HEK293 (cell line): Measurements from ENCODE around the gene HOXA3.
A peak's percentile ranks its signal among the peaks of the same experiment; 100 is the strongest.

Experiments used
- CTCF ChIA-PET: fragments of 350-600 bp; formaldehyde crosslinking; extraction: SDS; loops from one replicate; lab custom pipeline; 2021; ENCODE audit warnings: antibody characterized with exemption; lab: Yijun Ruan, JAX
- POLR2A ChIA-PET: fragments of 300-600 bp; formaldehyde crosslinking; extraction: SDS; loops from one replicate; lab custom pipeline; 2020; ENCODE audit warnings: antibody characterized with exemption, inconsistent platforms; lab: Yijun Ruan, JAX
- H3K27ac ChIP-seq: fragments of 200-500 bp; sonication (Bioruptor generic); 2 replicates; pipeline ENCODE4 v1.5.1; 2014; ENCODE audit warnings: low read depth, low read length, control low read depth, inconsistent platforms; ENCODE audit errors: extremely low read depth
- H3K36me3 ChIP-seq, 2 experiments: fragments of 200-500 bp in 1 of 2; sonication (Bioruptor generic) in 1 of 2; 1 replicate in 1 of 2; 2 replicates in 1 of 2; pipeline ENCODE4 v1.5.1; 2014 to 2017; ENCODE audit warnings: inconsistent platforms in 2 of 2, low read length in 2 of 2; ENCODE audit not compliant: control insufficient read depth in 2 of 2, insufficient read depth in 1 of 2
- H3K4me1 ChIP-seq: fragments of 200-500 bp; sonication (Bioruptor generic); 2 replicates; pipeline ENCODE4 v1.5.1; 2014; ENCODE audit warnings: mild to moderate bottlenecking, low read length, inconsistent platforms; ENCODE audit not compliant: control insufficient read depth, insufficient read depth
- H3K4me3 ChIP-seq: 2 replicates; pipeline ENCODE4 v1.5.1; 2011; ENCODE audit warnings: low read depth, mild to moderate bottlenecking, control low read depth, low read length, moderate library complexity
- H3K9me3 ChIP-seq: fragments of 200-500 bp; sonication (Bioruptor generic); 2 replicates; pipeline ENCODE4 v1.5.1; 2014; ENCODE audit warnings: low read depth, low read length, inconsistent platforms; ENCODE audit not compliant: control insufficient read depth, insufficient read depth
- BCL11A ChIP-seq: fragments of 450-650 bp; formaldehyde crosslinking; IDR thresholded peaks from 2 replicates; pipeline ENCODE4 v1.5.1; 2016; ENCODE audit warnings: low read depth, missing biosample characterization, missing genetic modification characterization
- KLF8 ChIP-seq: fragments of 450-650 bp; formaldehyde crosslinking; IDR thresholded peaks from 2 replicates; pipeline ENCODE4 v1.5.1; 2016; ENCODE audit warnings: missing biosample characterization, missing genetic modification characterization
- PRDM1 ChIP-seq: fragments of 450-650 bp; formaldehyde crosslinking; IDR thresholded peaks from 2 replicates; pipeline ENCODE4; 2016; ENCODE audit warnings: missing biosample characterization, missing genetic modification characterization
- SP7 ChIP-seq: fragments of 450-650 bp; formaldehyde crosslinking; IDR thresholded peaks from 2 replicates; pipeline ENCODE4 v1.5.1; 2016; ENCODE audit warnings: missing biosample characterization, missing genetic modification characterization
- ZEB2 ChIP-seq: fragments of 450-650 bp; formaldehyde crosslinking; IDR thresholded peaks from 2 replicates; pipeline ENCODE4 v1.5.1; 2016; ENCODE audit warnings: missing biosample characterization, missing genetic modification characterization
- ZNF19 ChIP-seq: fragments of 450-650 bp; formaldehyde crosslinking; IDR thresholded peaks from 2 replicates; pipeline ENCODE4; 2016; ENCODE audit warnings: missing biosample characterization, missing genetic modification characterization, low read depth
- ZNF239 ChIP-seq: fragments of 450-650 bp; formaldehyde crosslinking; IDR thresholded peaks from 2 replicates; pipeline ENCODE4 v1.5.1; 2016; ENCODE audit warnings: missing biosample characterization, missing genetic modification characterization
- ZNF311 ChIP-seq: fragments of 450-650 bp; formaldehyde crosslinking; IDR thresholded peaks from 2 replicates; pipeline ENCODE4 v1.5.1; 2017; ENCODE audit warnings: missing biosample characterization, missing genetic modification characterization, borderline replicate concordance
- ZNF341 ChIP-seq: fragments of 450-650 bp; formaldehyde crosslinking; IDR thresholded peaks from 2 replicates; pipeline ENCODE4; 2016; ENCODE audit warnings: low read depth, missing biosample characterization, missing genetic modification characterization
- ZNF404 ChIP-seq: fragments of 450-650 bp; formaldehyde crosslinking; IDR thresholded peaks from 2 replicates; pipeline ENCODE4 v1.5.1; 2017; ENCODE audit warnings: missing biosample characterization, missing genetic modification characterization
- ZNF514 ChIP-seq: fragments of 450-650 bp; formaldehyde crosslinking; IDR thresholded peaks from 2 replicates; pipeline ENCODE4 v1.5.1; 2016; ENCODE audit warnings: missing biosample characterization, missing genetic modification characterization
- ZNF530 ChIP-seq: fragments of 450-650 bp; formaldehyde crosslinking; IDR thresholded peaks from 2 replicates; pipeline ENCODE4 v1.5.1; 2016; ENCODE audit warnings: low read depth, missing biosample characterization, missing genetic modification characterization
- ZNF571 ChIP-seq: fragments of 450-650 bp; formaldehyde crosslinking; IDR thresholded peaks from 2 replicates; pipeline ENCODE4 v1.5.0; 2017; ENCODE audit warnings: missing biosample characterization, missing genetic modification characterization
- ZNF596 ChIP-seq: fragments of 450-650 bp; IDR thresholded peaks from 2 replicates; pipeline ENCODE4 v1.5.0; 2018; ENCODE audit warnings: missing biosample characterization, mild to moderate bottlenecking, missing genetic modification characterization, moderate library complexity
- ZNF629 ChIP-seq: fragments of 450-650 bp; formaldehyde crosslinking; IDR thresholded peaks from 2 replicates; pipeline ENCODE4 v1.5.1; 2017; ENCODE audit warnings: missing biosample characterization, missing genetic modification characterization
- ZNF792 ChIP-seq: fragments of 450-650 bp; formaldehyde crosslinking; IDR thresholded peaks from 2 replicates; pipeline ENCODE4 v1.5.1; 2016; ENCODE audit warnings: missing biosample characterization, missing genetic modification characterization
- ZNF837 ChIP-seq: fragments of 450-650 bp; formaldehyde crosslinking; IDR thresholded peaks from 2 replicates; pipeline ENCODE4 v1.5.1; 2016; ENCODE audit warnings: missing biosample characterization, missing genetic modification characterization
- ZSCAN30 ChIP-seq: fragments of 450-650 bp; IDR thresholded peaks from 2 replicates; pipeline ENCODE4 v1.5.1; 2018; ENCODE audit warnings: missing biosample characterization, mild to moderate bottlenecking, missing genetic modification characterization, moderate library complexity
- TF ChIP-seq, protein P1 (sequence below): fragments of 450-650 bp; formaldehyde crosslinking; IDR thresholded peaks from 2 replicates; pipeline ENCODE4 v1.5.1; 2016; ENCODE audit warnings: missing biosample characterization, missing genetic modification characterization
- TF ChIP-seq, protein P2 (sequence below): fragments of 450-650 bp; formaldehyde crosslinking; IDR thresholded peaks from 2 replicates; pipeline ENCODE4 v1.5.1; 2016; ENCODE audit warnings: missing biosample characterization, missing genetic modification characterization
- TF ChIP-seq, protein P3 (sequence below): fragments of 450-650 bp; formaldehyde crosslinking; IDR thresholded peaks from 2 replicates; pipeline ENCODE4 v1.5.1; 2017; ENCODE audit warnings: missing biosample characterization, missing genetic modification characterization
- TF ChIP-seq, protein P4 (sequence below): fragments of 450-650 bp; formaldehyde crosslinking; IDR thresholded peaks from 2 replicates; pipeline ENCODE4 v1.5.1; 2016; ENCODE audit warnings: missing biosample characterization, missing genetic modification characterization, borderline replicate concordance
- TF ChIP-seq, protein P5 (sequence below): fragments of 450-650 bp; formaldehyde crosslinking; IDR thresholded peaks from 2 replicates; pipeline ENCODE4 v1.5.1; 2016; ENCODE audit warnings: missing biosample characterization, missing genetic modification characterization
- TF ChIP-seq, protein P6 (sequence below): fragments of 450-650 bp; formaldehyde crosslinking; IDR thresholded peaks from 2 replicates; pipeline ENCODE4 v1.5.1; 2016; ENCODE audit warnings: missing biosample characterization, missing genetic modification characterization

The HOXA3 gene

DNA sequence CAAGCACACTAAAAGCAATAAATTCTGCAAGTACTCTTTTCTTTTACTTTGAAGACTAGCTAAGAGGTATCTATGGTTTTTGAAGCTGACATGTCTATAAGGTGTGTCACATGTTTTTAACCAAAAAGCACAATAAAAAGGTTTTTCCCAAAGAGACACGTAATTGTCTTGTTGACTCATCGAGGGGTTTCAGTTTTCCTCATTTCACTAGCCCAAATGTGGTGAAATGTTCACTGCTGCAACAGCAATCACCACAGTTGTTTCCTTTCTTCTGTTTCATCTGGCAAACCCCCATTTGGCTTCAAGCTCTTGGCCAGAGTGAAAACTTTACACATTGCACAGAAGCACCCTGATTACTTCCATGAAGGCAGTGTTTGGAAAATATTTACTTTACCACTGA lies 18.0 kb downstream of the HOXA3 start (continued):
- no peak for TF ChIP-seq ZNF571
- no peak for TF ChIP-seq ZNF530 (tag by site-specific recombination)
- TF ChIP-seq, protein P1, sequence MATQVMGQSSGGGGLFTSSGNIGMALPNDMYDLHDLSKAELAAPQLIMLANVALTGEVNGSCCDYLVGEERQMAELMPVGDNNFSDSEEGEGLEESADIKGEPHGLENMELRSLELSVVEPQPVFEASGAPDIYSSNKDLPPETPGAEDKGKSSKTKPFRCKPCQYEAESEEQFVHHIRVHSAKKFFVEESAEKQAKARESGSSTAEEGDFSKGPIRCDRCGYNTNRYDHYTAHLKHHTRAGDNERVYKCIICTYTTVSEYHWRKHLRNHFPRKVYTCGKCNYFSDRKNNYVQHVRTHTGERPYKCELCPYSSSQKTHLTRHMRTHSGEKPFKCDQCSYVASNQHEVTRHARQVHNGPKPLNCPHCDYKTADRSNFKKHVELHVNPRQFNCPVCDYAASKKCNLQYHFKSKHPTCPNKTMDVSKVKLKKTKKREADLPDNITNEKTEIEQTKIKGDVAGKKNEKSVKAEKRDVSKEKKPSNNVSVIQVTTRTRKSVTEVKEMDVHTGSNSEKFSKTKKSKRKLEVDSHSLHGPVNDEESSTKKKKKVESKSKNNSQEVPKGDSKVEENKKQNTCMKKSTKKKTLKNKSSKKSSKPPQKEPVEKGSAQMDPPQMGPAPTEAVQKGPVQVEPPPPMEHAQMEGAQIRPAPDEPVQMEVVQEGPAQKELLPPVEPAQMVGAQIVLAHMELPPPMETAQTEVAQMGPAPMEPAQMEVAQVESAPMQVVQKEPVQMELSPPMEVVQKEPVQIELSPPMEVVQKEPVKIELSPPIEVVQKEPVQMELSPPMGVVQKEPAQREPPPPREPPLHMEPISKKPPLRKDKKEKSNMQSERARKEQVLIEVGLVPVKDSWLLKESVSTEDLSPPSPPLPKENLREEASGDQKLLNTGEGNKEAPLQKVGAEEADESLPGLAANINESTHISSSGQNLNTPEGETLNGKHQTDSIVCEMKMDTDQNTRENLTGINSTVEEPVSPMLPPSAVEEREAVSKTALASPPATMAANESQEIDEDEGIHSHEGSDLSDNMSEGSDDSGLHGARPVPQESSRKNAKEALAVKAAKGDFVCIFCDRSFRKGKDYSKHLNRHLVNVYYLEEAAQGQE = no peak
- no peak for TF ChIP-seq ZNF596 (tag by site-specific recombination)
- no peak for TF ChIP-seq ZNF837 (tag by site-specific recombination)
- TF ChIP-seq ZNF19 (tag by site-specific recombination) = no peak
- no peak for TF ChIP-seq ZNF792 (tag by site-specific recombination)
- TF ChIP-seq, protein P2, sequence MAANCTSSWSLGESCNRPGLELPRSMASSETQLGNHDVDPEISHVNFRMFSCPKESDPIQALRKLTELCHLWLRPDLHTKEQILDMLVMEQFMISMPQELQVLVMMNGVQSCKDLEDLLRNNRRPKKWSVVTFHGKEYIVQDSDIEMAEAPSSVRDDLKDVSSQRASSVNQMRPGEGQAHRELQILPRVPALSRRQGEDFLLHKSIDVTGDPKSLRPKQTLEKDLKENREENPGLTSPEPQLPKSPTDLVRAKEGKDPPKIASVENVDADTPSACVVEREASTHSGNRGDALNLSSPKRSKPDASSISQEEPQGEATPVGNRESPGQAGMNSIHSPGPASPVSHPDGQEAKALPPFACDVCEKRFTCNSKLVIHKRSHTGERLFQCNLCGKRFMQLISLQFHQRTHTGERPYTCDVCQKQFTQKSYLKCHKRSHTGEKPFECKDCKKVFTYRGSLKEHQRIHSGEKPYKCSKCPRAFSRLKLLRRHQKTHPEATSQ (tag by site-specific recombination) = no peak
- TF ChIP-seq, protein P3, sequence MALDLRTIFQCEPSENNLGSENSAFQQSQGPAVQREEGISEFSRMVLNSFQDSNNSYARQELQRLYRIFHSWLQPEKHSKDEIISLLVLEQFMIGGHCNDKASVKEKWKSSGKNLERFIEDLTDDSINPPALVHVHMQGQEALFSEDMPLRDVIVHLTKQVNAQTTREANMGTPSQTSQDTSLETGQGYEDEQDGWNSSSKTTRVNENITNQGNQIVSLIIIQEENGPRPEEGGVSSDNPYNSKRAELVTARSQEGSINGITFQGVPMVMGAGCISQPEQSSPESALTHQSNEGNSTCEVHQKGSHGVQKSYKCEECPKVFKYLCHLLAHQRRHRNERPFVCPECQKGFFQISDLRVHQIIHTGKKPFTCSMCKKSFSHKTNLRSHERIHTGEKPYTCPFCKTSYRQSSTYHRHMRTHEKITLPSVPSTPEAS (tag by site-specific recombination) = no peak
- no peak for TF ChIP-seq ZNF311 (tag by site-specific recombination)
- TF ChIP-seq, protein P4, sequence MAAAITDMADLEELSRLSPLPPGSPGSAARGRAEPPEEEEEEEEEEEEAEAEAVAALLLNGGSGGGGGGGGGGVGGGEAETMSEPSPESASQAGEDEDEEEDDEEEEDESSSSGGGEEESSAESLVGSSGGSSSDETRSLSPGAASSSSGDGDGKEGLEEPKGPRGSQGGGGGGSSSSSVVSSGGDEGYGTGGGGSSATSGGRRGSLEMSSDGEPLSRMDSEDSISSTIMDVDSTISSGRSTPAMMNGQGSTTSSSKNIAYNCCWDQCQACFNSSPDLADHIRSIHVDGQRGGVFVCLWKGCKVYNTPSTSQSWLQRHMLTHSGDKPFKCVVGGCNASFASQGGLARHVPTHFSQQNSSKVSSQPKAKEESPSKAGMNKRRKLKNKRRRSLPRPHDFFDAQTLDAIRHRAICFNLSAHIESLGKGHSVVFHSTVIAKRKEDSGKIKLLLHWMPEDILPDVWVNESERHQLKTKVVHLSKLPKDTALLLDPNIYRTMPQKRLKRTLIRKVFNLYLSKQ (tag by site-specific recombination) = no peak
- TF ChIP-seq BCL11A = no peak
- TF ChIP-seq SP7 (tag by site-specific recombination) = peak; percentile 54; the same call in 1 of the 2 replicates
- TF ChIP-seq, protein P5, sequence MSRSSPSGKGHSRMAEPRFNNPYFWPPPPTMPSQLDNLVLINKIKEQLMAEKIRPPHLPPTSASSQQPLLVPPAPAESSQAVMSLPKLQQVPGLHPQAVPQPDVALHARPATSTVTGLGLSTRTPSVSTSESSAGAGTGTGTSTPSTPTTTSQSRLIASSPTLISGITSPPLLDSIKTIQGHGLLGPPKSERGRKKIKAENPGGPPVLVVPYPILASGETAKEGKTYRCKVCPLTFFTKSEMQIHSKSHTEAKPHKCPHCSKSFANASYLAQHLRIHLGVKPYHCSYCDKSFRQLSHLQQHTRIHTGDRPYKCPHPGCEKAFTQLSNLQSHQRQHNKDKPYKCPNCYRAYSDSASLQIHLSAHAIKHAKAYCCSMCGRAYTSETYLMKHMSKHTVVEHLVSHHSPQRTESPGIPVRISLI (tag by site-specific recombination) = no peak
- peak; percentile 88 for TF ChIP-seq ZEB2 (tag by site-specific recombination)
- peak; percentile 71 for TF ChIP-seq ZNF629 (tag by site-specific recombination)
- no peak for TF ChIP-seq ZNF514 (tag by site-specific recombination)

DNA sequence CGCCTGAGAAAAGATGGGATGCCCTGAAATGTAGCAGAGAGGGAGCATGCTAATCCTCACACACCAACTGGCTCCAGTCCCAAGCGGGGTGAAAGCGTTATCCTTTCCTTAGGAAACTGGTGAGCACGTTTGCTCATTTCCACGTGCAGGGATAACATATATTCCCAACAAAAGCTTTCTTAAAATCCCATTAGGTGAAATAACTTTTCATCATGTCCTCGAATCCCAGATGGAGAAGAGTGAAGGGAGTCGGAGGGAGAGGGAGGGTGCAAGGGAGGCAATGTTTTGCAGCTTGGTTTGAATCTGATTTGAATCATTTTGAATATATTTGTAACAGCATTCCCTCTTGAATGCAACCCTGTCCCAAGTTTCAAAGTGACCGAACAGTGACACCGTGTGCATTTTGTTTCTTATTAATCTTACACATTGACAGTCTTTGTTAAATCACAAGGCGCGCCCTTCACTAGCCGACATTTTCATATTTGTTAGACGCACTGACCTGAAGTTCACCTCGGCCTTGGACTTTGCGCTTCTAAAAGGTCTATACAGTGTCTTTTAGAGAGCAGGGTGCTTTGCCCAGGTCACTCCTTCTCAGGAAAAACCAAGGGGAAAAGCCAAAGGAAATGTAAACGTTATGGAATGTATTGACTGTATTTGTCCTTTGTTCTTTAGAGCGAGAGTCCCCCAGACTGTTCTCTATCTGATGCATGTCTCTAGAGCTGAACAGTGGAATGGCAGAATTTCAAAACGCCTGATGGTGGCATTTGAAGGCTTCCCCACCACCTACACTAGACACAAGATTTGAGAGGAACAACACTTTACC lies 18.8 kb downstream of the HOXA3 start:
- H3K36me3 ChIP-seq = peaks cover 4 to 10% of the 10 kb centered on the region in 2 experiments; a peak in 1 of 3 replicates
- peak overlapping the region; percentile 56; the same call in 1 of the 2 replicates for H3K27ac ChIP-seq
- POLR2A ChIA-PET = interaction anchor here (0.6 to 1.4 kb wide), 2 partner anchors 10 to 25 kb away, joined by 3 read pairs; partner anchors contain the start of gene HOXA5
- CTCF ChIA-PET = interaction anchor here (0.8 to 1.9 kb wide), 6 partner anchors 10 to 764 kb away, joined by 3 to 7 read pairs (median 4); partner anchors contain the start of gene HOXA5
- H3K9me3 ChIP-seq = no peaks in the 10 kb centered on the region
- peaks cover 66% of the 10 kb centered on the region for H3K4me1 ChIP-seq
- no peak overlapping the region for H3K4me3 ChIP-seq
- TF ChIP-seq ZNF404 (tag by site-specific recombination) = no peak
- peak; percentile 63; the same call in 1 of the 2 replicates for TF ChIP-seq PRDM1
- TF ChIP-seq ZNF341 = no peak
- TF ChIP-seq ZNF596 (tag by site-specific recombination) = peak; percentile 43; the same call in 1 of the 2 replicates
- no peak for TF ChIP-seq KLF8 (tag by site-specific recombination)
- TF ChIP-seq ZNF239 = no peak
- TF ChIP-seq ZSCAN30 (tag by site-specific recombination) = 0 out of 2 replicates have a peak, but pooled peaks have one; percentile 6
- TF ChIP-seq, protein P6, sequence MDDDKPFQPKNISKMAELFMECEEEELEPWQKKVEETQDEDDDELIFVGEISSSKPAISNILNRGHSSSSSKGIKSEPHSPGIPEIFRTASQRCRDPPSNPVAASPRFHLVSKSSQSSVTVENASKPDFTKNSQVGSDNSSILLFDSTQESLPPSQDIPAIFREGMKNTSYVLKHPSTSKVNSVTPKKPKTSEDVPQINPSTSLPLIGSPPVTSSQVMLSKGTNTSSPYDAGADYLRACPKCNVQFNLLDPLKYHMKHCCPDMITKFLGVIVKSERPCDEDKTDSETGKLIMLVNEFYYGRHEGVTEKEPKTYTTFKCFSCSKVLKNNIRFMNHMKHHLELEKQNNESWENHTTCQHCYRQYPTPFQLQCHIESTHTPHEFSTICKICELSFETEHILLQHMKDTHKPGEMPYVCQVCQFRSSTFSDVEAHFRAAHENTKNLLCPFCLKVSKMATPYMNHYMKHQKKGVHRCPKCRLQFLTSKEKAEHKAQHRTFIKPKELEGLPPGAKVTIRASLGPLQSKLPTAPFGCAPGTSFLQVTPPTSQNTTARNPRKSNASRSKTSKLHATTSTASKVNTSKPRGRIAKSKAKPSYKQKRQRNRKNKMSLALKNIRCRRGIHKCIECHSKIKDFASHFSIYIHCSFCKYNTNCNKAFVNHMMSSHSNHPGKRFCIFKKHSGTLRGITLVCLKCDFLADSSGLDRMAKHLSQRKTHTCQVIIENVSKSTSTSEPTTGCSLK (tag by site-specific recombination) = no peak
